MM.1S (cell line): ENCODE results near the gene SLC2A13.

Experiments
- CTCF ChIP-seq: fragments of 300-600 bp; sonication (generic); IDR thresholded peaks from 2 replicates; pipeline ENCODE4 v1.5.1; 2016; ENCODE audit warnings: antibody characterized with exemption, low read length, mixed read lengths
- EZH2 ChIP-seq: fragments of 300-600 bp; sonication (generic); optimal IDR thresholded peaks from 2 replicates; pipeline ENCODE3; 2017; ENCODE audit warnings: low read depth, mild to moderate bottlenecking, antibody characterized with exemption, low read length, mixed read lengths
- EZH2phosphoT487 ChIP-seq: fragments of 300-600 bp; sonication (generic); IDR thresholded peaks from 2 replicates; pipeline ENCODE4 v1.6.1; 2018; ENCODE audit warnings: antibody characterized with exemption, low read length

- TF ChIP-seq EZH2phosphoT487, result no peak
- peak; percentile 92 for TF ChIP-seq CTCF
- TF ChIP-seq EZH2, result no peak
These were observed 1.4 kb upstream of the SLC2A13 start for GRCh38 chr12:40107098-40107802.
